HG02610 (cell line): Measurements from ENCODE around the gene R3HDM4.
"Not testable (repeated sequence)": the region's sequence is repeated elsewhere in the genome, so short reads cannot be mapped to it uniquely, and the experiment has no call there.

Experiments
- ATAC-seq: cut with Tn5 transposase; IDR thresholded peaks from one replicate; pipeline ENCODE4 v1.9.1; 2021; ENCODE audit warnings: mild to moderate bottlenecking, moderate library complexity; ENCODE audit not compliant: unreplicated experiment

The R3HDM4 gene

DNA sequence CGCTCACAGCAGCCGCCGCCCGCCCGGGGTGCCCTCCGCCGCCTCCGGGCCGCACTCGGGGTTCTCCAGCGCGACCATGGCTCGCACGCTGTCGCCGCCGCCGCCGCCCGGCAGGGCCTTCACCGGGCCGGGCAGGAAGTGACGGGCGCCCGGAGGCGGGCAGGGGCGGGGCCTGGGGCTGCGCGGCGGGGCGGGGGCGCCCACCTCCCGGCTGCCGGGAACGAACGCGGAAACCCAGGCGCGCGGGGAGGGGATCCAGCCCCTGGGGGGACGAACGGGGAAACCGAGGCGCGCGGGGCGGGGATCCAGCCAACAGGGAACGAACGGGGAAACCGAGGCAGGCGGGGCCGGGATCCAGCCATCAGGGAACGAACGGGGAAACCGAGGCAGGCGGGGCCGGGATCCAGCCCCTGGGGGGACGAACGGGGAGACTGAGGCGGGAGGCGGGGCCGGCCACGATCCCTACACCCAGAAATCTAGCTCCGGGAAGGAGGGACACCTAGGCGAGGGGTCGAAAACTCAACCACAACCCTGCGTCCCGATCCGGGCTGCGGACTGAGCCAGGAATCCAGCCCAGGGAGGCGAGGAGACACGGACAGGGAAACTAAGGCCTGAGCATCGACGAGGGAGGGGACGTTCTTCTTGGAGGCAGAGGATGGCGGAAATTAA, at the start of gene R3HDM4:
TSS of gene R3HDM4 (minus strand) at position 140 of the 669 bp plus-strand sequence. CDS start at position 78, 62 bp downstream.
- peak; percentile 48 for ATAC-seq

DNA sequence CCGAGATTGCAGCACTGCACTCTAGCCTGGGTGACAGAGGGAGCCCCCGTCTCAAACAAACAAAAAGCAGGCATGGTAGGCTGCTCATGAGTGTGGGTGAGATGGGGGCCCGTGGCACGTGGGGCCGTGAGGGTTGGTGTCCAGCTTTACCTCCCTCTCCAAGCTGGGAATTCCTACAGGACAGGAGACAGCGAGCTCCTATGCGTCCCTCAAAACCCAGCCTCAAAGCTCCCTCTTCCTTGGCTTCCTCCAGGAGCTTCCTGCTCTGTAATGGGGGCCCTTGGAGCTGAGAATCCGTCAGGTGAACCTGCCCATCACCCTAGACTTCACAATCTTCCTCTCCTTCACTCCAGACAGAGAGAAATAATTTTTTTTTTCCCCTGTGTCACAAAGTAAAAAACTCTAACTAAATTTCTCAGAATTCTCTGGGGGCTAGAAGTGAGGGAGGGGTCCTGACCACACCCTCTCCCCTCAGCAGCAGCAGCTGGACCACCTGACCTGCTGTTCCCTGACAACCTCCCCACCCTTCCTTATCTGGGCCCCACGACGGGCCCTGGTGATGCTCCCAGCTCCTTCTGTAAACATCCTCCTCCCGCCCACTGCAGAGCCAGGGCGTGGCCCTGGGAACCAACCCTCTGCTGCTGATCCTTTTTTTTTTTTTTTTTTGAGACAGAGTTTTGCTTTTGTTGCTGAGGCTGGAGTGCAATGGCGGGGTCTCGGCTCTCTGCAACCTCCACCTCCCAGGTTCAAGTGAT, 49.0 kb upstream of the R3HDM4 start:
- ATAC-seq, result no peak

DNA sequence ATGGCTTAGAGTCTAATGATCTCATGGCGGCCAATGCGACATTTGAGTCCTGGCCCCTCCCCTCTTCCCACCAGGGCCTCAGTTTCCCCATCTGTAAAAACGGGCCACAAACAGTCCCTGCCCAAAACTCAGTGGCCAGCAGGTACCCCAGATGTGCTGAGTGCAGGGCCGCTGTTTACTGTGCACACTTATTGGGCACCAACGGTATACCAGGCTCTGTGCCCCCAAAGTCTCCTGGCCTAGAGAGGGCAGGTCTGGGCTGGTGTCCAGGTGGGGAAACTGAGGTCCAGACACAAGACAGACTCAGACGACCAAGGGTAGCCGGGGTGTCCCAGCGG, 47.6 kb upstream of the R3HDM4 start:
- no peak for ATAC-seq

DNA sequence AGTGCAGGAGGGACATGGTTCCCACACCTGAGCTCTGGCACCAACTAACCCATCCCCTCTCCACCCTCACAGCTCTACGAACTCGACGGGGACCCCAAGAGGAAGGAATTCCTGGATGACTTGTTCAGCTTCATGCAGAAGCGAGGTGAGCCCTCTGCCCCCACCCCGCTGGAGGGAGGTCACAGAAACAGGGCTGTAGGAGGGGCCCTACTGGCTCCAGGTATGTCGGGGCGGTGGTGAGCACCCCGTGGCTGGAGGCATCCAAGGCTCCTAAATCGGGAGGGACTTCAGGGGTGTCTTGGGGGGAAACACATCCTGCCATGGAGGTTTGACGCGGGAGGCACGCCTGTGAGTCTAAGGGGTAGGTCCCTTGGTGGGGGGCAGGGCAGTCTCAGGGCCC, 47.0 kb upstream of the R3HDM4 start:
- no peak for ATAC-seq

DNA sequence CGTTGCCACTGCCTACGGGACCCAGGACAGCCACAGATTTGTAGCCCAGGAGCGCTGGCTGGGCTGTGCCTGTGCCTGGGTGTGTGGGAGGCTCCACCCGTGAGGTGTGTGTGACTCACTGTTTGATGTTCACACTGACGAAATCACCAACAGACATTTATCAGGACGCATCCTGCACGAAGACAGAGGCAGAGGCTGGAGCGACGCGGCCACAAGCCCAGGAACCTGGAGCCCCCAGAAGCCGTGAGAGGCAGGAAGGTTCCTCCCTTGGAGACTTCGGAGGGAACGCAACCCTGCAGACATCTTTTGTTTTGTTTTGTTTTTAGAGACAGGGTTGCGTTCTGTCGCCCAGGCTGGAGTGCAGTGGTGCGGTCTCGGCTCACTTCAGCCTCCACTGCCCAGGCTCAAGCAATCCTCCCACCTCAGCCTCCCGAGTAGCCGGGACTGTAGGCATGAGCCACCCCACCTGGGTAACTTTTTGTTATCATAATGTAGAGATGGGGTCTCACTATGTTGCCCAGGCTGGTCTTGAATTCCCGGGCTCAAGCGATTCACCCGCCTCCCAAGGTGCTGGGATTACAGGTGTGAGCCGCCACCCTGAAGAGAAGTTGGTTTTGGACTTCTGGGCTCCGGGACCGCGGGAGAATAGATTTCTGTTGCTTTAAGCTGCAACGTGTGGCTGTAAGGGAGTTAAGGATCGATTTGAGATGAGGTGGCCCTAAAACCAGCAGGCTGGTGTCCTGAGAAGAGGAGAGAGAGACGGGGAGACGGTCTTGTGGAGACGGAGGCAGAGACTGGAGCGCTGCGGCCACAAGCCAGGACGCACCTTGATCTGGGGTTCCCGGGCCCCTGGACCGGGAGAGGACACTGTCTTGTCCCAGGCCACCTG, 46.2 kb upstream of the R3HDM4 start:
- no peak for ATAC-seq

DNA sequence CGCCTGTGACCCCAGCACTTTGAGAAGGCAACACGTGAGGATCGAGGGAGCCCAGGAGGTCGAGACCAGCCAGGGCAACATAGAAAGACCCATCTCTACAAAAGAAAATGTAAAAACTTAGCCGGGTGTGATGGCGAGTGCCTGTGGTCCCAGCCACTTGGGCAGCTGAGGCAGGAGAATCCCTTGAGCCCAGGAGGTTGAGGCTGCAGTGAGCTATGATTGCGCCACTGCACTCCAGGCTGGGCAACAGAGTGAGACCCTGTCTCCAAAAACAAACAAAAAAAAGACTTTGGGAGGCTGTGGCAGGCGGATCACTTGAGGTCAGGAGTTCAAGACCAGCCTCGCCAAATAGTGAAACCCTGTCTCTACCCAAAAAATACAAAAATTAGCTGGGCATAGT, 44.6 kb upstream of the R3HDM4 start:
- not testable (repeated sequence) for ATAC-seq

DNA sequence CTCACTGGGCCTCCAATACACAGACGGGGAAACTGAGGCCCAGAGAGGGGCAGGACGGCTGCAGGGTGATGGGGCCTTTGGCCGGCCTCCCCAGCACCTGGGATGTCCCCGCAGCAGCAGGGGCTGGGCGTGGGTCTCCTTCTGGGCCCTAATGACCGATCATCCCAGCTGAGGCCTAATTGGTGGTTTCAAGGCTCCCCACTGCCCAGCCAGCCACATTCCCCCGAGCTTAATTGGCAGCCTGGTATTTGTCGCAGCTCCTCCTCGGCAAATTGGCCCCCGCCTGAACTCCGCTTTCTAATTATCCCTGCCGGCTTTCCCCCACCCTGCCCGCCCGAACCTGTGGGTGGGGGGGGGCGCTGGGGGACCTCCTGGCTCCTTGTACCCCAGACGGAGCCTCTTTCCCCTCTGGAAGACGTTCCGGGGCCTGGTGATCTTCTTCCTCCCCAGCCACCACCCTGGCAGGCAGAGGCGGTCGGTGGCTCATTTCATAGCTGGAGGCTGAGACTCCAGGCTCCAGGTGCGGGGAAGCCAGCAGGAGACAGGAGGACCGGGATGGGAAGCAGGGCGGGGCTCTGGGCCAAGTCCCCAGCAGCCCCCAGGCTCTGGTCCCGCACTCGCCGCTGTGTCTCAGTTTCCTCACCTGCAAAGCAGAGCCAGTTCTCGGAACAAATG, 43.9 kb upstream of the R3HDM4 start:
- ATAC-seq, result no peak

DNA sequence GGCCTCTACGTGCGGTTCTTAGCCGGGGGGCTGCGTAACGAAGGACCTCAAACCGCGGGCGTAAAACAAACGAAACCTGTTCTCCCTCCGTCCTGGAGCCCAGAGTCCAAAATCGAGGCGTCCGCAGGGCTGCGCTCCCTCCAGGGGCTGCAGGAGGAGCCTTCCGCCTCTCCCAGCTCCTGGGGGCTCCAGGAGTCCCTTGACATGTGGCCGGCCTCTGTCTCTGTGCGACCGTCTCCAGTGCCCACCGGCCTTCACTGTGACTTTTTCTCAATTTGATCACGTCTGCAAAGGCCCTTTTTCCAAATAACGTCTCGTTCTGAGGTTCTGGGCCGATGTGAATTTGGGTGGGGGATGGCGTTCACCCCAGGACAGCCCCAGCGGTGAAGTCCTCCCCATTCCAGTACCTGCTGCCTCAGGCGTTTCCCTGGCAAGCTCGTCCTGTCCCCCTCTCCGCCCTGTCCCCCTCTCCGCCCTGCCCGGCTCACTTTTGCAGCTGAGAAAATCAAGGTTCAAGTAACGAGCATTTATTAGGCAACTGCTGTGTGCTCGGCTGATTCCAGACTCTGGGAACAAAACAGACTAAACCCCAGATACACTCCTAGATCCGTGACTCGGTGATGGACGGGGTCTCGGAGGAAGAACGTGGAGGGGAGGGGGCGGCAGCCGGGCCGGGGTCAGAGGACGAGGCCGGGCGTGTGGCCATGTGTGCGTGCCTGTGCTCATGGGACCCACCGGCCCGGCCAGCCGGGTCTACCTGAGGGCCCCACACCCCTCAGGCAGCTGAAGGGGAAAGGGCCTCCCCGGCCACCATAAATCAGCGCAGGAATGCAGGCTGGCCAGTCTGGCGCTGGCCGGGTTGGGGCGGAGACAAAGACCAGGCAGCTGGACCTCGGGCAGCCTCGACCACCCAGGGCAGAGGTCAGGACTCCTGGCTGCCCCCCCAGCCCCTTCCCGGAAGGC, 43.1 kb upstream of the R3HDM4 start:
- no peak for ATAC-seq

DNA sequence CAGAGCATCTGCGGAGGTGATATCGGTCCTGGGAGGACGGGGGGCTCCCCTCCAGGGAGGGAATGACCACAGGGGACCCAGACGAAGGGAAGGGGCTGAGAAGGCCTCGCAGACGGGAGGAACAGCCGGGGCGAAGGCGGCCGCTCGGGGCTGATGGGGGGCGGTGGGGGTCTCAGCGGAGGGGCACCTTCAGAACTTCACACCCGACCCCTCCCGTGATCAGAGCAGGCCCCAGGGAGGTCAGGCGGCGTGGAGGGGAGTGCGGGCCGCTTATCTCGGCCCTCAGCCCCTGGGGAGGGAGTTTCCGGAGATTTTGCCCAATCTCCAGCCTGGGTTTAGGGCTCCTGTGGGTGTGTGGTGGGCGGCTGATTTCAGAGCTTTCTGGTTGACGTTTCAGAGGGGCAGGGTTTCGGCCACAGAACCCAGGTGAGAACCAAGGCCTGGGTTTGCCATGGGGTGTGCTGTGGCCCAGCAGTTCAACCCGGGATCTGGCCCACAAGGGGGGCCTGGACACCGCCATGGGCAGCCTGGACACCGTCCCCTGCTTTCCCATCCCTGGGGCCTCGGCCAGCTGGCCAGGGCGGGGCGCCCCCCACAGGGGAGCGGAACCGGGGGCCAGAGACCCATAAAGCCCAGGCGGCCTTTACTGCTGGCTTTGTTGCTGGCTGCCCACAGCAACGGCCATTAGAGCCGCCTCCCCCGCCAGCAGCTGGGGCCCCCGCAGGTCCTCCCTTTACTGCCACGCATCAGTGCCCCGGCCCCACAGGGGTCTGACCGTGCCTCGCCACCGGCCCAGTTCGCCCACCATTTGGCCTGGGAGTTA, 41.9 kb upstream of the R3HDM4 start:
- no peak for ATAC-seq

DNA sequence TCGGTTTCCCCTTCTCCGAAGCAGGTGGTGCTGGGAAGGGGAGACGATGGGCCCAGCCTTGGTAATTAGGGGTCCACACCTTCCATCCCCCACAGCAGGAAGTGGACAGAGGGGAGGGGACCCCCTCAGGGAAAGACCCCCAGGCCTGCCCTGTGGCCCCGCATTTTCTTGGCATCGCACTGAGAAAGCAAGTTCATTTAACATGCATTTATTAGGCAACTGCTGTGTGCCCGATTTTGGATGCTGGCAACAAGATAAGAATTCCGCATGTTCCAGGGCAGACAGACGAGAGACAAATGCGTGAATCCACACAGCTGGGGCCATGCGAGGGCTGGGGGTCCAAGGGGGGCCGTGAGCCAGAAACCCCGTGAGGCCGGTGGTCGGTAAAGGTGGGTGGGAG, 41.3 kb upstream of the R3HDM4 start:
- no peak for ATAC-seq

DNA sequence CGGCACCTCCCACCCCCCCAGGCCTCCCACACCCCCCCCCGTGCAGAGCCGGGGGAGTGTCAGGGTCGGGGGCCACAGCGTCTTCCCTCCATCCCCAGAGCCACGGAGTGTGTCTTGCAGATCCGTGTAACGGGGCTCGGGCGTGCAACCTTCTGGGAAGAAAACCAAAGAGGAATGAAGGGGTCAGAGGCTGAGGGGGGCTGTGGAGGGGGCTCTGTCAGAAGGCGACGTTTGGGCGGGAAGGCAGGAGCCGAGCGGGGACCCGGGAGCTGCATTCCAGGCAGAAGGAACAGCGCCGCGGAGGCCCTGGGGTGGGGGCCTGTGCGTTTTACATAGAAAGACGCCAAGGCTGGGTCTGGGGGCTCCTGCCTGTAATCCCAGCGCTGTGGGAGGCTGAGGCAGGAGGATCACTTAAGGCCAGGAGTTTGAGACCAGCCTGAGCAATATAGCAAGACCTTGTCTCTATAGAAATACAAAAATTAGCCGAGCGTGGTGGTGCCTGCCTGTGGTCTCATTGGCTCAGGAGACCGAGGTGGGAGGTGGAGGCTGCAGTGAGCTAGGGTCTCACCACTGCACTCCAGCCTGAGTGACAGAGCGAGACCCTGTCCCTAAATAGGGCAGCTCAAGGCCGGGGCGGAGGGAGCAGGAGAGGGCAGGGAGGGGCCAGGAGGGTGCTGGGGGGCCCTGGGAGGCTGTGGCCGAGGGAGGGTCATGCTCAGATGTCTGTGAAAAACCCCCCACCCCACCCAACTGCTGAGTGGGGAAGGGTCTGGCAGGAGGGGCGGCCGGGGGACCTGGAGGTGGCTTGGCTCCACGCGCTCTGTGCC, 40.6 kb upstream of the R3HDM4 start:
- ATAC-seq, result no peak

DNA sequence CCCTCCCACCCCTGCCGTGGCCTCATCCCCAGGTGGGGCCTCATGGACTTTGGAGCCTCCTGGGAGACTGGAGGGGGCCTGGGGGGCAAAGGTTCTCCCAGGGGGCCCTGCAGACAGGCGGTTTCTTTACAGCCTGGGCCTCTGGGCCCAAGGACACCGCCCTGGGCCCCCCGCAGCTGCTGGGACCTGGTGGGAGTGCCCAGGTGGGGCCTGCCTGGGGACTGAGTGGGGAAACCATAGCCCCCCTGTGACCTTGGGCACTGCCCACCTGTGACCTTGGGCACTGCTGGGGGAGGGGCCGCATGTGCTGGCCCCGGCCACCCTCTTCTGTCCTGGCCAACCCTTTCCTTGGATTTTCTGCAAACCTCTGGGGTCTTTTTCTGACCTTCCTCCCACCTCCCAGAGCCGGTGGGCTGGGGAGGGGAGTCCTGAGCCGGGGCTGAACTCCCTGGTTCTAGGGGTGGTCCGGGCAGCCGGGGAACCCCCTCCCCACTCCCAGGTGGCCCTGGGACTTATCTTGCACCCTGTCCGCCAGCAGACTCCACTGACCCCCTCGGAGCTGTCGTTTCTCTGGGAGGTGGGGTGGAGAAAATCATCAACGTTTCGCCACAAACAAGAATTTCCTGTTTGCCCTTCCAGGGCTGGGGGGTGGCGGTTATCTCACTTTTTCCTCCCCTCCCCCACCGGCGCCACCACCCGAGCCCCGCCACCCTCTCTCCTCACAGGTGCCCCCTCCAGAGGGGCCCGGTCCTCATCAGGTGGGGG, 39.8 kb upstream of the R3HDM4 start:
- ATAC-seq, result no peak

DNA sequence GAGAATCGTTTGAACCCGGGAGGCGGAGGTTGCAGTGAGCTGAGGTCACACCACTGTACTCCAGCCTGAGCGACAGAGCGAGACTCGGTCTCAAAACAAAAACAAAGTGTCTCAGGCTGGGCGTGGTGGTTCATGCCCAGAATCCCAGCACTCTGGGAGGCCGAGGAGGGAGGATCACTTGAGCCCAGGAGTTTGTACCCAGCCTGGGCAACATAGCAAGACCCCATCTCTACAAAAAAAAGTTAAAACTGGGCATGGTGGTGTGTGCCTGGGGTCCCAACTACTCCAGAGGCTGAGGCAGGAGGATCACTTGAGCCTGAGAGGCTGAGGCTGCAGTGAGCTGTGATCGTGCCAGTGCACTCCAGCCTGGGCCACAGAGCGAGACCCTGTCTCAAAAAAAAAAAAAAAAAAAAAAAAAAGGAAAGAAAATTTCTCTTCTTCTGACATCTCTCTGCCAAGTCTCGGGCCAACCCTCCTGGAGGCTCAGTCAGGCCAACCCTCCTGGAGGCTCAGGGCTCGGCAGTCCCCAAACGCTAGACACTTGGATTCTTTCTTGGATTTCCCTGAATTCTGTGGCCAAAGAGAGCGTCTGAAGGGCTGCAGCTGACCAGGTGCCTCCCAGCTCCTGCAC, 39.1 kb upstream of the R3HDM4 start:
- no peak for ATAC-seq

DNA sequence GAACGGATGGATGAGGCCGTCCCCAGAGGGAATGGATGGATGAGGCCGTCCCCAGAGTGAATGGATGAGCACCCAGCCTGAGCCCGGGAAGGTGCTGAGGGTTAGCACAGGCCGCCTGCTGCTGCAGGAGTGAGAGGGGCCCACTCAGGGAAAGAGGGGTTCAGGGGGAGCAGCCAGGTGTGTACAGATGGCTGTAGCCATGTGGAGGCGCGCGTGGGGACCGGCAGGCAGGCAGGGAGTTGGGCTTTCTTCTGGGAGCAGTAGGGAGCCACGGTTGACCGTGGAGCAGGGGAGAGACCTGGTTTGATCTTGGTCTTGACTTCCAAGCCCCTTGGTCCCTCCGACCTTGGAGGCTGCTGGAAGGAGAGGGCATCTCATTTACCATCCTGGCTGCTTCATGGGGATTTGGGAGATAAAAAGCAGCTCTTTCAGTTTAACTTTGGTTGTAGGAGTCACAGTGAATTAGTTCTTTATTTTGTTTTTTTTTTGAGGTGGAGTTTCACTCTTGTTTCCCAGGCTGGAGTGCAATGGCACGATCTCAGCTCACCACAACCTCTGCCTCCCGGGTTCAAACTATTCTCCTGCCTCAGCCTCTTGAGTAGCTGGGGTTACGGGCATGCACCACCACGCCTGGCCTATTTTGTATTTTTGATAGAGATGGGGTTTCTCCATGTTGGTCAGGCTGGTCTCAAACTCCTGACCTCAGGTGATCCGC, 37.5 kb upstream of the R3HDM4 start:
- ATAC-seq, result no peak

DNA sequence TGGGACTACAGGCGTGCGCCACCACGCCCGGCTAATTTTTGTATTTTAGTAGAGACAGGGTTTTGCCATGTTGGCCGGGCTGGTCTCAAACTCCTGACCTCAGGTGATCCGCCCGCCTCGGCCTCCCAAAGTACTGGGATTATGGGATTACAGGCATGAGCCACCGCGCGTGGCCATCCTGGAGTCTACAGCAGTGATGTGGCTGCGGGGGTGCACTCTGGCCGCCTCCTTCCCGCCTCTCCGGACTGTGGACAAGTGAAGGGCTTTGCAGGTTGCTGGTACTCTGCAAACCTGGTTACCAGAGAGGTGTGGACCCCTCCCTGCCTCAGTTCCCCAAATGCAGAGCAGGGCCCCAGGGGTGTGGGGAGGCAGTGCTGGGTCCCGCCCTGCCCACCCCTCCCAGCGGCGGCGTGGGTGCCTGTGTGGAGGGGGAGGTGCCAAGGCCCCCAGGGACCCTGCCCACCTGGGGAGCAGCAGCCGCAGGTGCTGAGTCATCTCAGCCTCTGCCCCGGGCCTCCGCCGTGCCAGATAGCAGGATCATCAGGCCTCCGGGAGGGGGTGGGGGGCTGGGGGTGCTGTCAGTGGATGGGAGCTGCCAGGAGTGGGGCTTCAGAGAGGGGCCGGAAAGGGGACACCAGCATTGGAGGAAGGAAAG, 36.0 kb upstream of the R3HDM4 start:
- no peak for ATAC-seq
